ENCODE results near the gene OR8B8. TPM values are rescaled to one million over a fixed set of nuclear protein-coding genes. Genes with fewer than 3 reads are reported as not detected.
"Not testable (repeated sequence)": the region's sequence is repeated elsewhere in the genome, so short reads cannot be mapped to it uniquely, and the experiment has no call there.

OR8B8 gene
- total RNA-seq, 1 donor from 2014 or later = not detected

DNA sequence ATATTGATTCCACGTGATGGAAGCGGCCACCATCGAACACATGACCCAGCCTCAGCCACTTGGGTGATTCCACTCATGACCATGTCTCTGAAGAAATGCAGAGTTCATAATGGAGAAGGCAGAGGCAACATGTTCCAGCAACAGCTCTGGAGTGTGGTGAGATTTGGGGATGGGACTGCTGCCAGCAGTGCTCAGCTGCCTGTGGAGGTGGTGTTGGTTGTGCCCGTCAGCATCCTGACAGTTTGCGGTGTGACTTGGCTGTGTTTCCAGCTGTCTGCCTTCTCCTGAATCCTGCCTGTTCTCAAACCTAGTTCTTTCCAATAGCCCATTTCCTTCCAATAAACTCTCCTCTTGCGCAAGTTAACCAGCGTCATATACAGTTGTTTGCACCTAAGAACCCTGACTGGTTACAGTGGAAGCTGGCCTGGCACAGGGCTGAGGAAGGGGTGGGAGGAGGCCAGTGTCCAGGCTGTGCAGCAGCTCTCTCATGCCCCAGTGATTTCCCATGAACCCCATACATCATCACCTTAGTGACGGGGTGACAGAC is 22.0 kb upstream of the OR8B8 start:
- ATAC-seq = no peak
- TF ChIP-seq, protein P1, sequence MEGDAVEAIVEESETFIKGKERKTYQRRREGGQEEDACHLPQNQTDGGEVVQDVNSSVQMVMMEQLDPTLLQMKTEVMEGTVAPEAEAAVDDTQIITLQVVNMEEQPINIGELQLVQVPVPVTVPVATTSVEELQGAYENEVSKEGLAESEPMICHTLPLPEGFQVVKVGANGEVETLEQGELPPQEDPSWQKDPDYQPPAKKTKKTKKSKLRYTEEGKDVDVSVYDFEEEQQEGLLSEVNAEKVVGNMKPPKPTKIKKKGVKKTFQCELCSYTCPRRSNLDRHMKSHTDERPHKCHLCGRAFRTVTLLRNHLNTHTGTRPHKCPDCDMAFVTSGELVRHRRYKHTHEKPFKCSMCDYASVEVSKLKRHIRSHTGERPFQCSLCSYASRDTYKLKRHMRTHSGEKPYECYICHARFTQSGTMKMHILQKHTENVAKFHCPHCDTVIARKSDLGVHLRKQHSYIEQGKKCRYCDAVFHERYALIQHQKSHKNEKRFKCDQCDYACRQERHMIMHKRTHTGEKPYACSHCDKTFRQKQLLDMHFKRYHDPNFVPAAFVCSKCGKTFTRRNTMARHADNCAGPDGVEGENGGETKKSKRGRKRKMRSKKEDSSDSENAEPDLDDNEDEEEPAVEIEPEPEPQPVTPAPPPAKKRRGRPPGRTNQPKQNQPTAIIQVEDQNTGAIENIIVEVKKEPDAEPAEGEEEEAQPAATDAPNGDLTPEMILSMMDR (IDR thresholded peaks at IDR 0.05) = no peak
- H3K36me3 ChIP-seq = no peaks in the 10 kb centered on the region
- no peak overlapping the region for H3K4me3 ChIP-seq
- H3K9me3 ChIP-seq = no peaks in the 10 kb centered on the region
- H3K27ac ChIP-seq = no peak overlapping the region
- intact Hi-C loops (cut with DNase I) = no loop called here
- no peak for DNase-seq
- no peaks in the 10 kb centered on the region for H3K4me1 ChIP-seq
- H3K27me3 ChIP-seq = no peaks in the 10 kb centered on the region

DNA sequence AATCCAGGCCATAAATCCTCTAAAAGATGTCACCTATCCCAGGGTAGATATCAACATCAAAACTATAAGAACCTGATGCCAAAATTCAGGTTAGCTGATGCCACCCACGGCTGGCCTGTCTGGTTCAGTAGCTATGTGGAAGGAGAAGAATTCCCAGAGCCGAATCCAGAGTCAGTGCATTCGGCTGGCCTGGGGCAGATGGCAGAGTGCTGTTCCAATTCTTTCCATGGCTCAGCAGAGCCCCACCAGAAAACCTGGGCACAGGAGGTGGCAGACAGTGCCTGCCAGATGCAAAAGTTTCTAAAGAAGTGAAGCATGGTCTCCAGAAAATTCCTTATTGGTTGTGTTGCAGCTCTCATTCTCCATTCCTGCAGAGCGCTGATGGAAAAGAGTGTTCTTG is 19.9 kb upstream of the OR8B8 start:
- Histone ChIP-seq H3K36me3 (no peaks in the 10 kb centered on the region), H3K4me1 (no peaks in the 10 kb centered on the region), H3K27me3 (no peaks in the 10 kb centered on the region), H3K27ac (no peak overlapping the region), H3K9me3 (no peaks in the 10 kb centered on the region), H3K4me3 (no peak overlapping the region)
- TF ChIP-seq, protein P1 (IDR thresholded peaks at IDR 0.05) = no peak
- DNase-seq (no peak), ATAC-seq (no peak)
- intact Hi-C loops (cut with DNase I) = no loop called here

DNA sequence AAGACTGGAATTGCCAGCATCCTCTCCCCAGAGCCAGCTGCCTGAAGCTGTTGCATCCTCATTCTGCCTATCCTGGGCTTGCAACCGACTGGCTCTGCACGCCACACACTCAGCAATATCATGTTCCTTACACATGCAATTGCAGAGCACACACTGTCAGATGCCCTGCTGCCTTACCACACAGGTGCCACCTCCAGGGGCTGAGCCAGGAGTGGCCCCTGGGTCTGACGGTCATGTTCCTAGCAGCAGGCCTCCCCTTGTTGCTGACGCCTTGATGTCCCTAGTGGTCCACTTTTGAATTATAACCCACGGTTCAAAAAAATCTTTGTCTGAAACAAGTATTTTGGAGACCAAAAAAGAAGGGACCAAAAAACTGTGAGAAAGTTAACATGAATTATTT is 18.5 kb upstream of the OR8B8 start:
- no peaks in the 10 kb centered on the region for H3K27me3 ChIP-seq
- DNase-seq = no peak

DNA sequence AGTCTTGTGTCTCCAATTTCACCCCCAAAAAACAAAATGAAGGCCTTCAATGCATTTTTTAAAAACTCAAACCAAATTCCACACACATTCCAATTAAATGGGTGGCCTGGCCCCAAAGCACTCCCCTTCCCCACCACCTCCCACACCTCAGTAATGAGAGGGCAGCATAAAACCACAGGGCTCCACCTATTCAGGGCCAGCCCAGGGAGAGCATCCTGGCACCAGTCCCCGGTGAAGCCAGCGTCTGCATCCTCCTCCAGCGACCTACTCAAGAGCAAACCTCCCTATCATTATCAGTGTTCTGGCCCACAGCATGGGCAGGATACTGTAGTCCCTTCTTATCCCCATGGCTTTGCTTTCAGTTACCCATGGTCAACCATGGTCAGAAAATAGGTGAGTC is 17.8 kb upstream of the OR8B8 start:
- H3K27ac ChIP-seq = no peak overlapping the region
- DNase-seq = no peak
- H3K36me3 ChIP-seq = no peaks in the 10 kb centered on the region
- H3K9me3 ChIP-seq = no peaks in the 10 kb centered on the region
- intact Hi-C loops (cut with DNase I) = no loop called here
- TF ChIP-seq, protein P1 (IDR thresholded peaks at IDR 0.05) = no peak
- ATAC-seq = peak; percentile 10
- H3K4me3 ChIP-seq = no peak overlapping the region
- no peaks in the 10 kb centered on the region for H3K4me1 ChIP-seq
- no peaks in the 10 kb centered on the region for H3K27me3 ChIP-seq

More for the DNA sequence above, 18.5 kb upstream of the OR8B8 start:
- Histone ChIP-seq H3K4me1 (no peaks in the 10 kb centered on the region), H3K4me3 (no peak overlapping the region), H3K27ac (no peak overlapping the region), H3K36me3 (no peaks in the 10 kb centered on the region), H3K9me3 (no peaks in the 10 kb centered on the region)
- ATAC-seq = no peak
- TF ChIP-seq, protein P1 (IDR thresholded peaks at IDR 0.05) = no peak
- intact Hi-C loops (cut with DNase I) = no loop called here

DNA sequence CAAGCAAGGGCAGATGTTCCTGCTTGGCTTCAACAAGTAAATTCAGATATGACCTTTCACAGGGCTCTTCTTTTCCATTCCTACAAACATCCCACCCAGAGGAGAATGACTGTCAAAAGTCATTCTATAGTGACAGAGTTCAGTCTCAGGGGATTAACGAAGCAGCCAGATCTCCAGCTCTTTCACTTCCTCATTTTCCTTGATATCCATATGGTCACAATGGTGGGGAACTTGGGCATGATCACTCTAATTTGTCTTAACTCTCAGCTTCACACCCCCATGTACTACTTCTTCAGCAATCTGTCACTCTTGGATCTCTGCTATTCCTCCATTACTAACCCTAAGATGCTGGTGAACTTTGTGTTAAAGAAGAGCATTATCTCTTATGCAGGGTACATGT is 15.0 kb upstream of the OR8B8 start:
- ATAC-seq (no peak), DNase-seq (no peak)
- no peaks in the 10 kb centered on the region for H3K27me3 ChIP-seq
- H3K4me1 ChIP-seq = no peaks in the 10 kb centered on the region
- intact Hi-C loops (cut with DNase I) = no loop called here
- no peaks in the 10 kb centered on the region for H3K9me3 ChIP-seq
- H3K27ac ChIP-seq = no peak overlapping the region
- H3K4me3 ChIP-seq = no peak overlapping the region
- H3K36me3 ChIP-seq = no peaks in the 10 kb centered on the region
- TF ChIP-seq, protein P1 (IDR thresholded peaks at IDR 0.05) = no peak

DNA sequence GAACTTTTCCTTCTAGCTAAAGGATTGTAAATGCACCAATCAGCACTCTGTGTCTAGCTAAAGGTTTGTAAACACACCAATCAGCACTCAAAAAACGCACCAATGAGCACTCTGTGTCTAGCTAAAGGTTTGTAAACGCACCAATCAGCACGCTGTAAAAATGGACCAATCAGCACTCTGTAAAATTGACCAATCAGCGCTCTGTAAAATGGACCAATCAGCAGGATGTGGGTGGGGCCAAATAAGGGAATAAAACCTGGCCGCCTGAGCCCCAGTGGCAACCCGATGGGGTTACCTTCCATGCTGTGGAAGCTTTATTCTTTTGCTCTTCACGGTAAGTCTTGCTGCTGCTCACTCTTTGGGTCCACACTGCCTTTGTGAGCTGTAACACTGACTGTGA is 13.9 kb upstream of the OR8B8 start:
- H3K27ac ChIP-seq; H3K4me1 ChIP-seq; H3K27me3 ChIP-seq; DNase-seq; ATAC-seq; H3K4me3 ChIP-seq; intact Hi-C loops (cut with DNase I); H3K36me3 ChIP-seq; H3K9me3 ChIP-seq: not testable (repeated sequence)

Measured in upper lobe of right lung (tissue), 1 donor.